ACC112 (cell line): ENCODE data around the gene RCC2.

ENCODE experiments used
- H2AFZ ChIP-seq: fragments of 200-600 bp; sonication (generic); one replicate; pipeline ENCODE4 v1.6.0; 2017; ENCODE audit warnings: antibody characterized with exemption, low read length; ENCODE audit not compliant: unreplicated experiment
- H3K27ac ChIP-seq: fragments of 200-600 bp; sonication (generic); 2 replicates; pipeline ENCODE4 v1.5.1; 2014; ENCODE audit warnings: low read depth, mild to moderate bottlenecking, antibody characterized with exemption, low read length, moderate library complexity
- H3K27me3 ChIP-seq: fragments of 200-600 bp; sonication (generic); 2 replicates; pipeline ENCODE4 v1.6.1; 2014; ENCODE audit warnings: mild to moderate bottlenecking, antibody characterized with exemption, low read length, moderate library complexity, mixed read lengths; ENCODE audit not compliant: insufficient read depth
- H3K36me3 ChIP-seq: fragments of 200-600 bp; sonication (generic); 2 replicates; pipeline ENCODE4 v1.6.1; 2016; ENCODE audit warnings: mild to moderate bottlenecking, antibody characterized with exemption, low read length, moderate library complexity, mixed read lengths; ENCODE audit not compliant: insufficient read depth
- H3K4me1 ChIP-seq: fragments of 200-600 bp; sonication (generic); one replicate; pipeline ENCODE4 v1.6.1; 2016; ENCODE audit warnings: low read length, mixed read lengths; ENCODE audit not compliant: insufficient read depth, unreplicated experiment, control insufficient read depth
- H3K4me3 ChIP-seq: fragments of 200-600 bp; sonication (generic); 2 replicates; pipeline ENCODE4 v1.5.1; 2014; ENCODE audit warnings: mild to moderate bottlenecking, low read depth, low read length
- H3K79me2 ChIP-seq: fragments of 200-600 bp; sonication (generic); one replicate; pipeline ENCODE4 v1.6.0; 2016; ENCODE audit warnings: low read length; ENCODE audit not compliant: control insufficient read depth, unreplicated experiment, insufficient read depth

The RCC2 gene

GRCh38 chr1:17404034-17404684 lies 35.3 kb downstream of the RCC2 start:
- no peaks in the 10 kb centered on the region for H3K36me3 ChIP-seq
- no peak overlapping the region for H3K27ac ChIP-seq
- no peak overlapping the region for H3K4me3 ChIP-seq
- H3K79me2 ChIP-seq = no peaks in the 10 kb centered on the region
- H3K4me1 ChIP-seq = no peaks in the 10 kb centered on the region
- no peak overlapping the region for H2AFZ ChIP-seq
- H3K27me3 ChIP-seq = no peaks in the 10 kb centered on the region

DNA sequence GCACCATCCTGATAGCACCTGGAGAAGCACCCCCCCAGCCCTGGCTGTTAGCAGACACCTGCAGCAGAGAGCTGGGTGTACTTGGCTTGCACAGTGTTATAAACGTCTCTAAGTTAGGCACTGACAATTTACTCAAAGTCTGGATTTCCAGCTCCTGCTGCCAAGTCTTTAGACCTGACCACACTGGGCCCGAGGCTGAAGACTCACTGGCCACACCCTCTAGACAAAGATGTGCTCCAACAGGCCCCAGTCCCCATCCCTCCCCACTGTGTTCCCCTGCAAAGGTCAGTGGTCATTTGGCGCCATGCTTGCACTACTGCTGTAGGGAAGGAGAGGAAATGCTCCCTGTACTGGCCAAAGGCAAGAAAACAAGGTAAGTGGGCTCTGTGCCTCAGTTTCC lies 36.4 kb downstream of the RCC2 start:
- H3K36me3 ChIP-seq = no peaks in the 10 kb centered on the region
- no peaks in the 10 kb centered on the region for H3K79me2 ChIP-seq
- H3K27me3 ChIP-seq = no peaks in the 10 kb centered on the region
- H3K27ac ChIP-seq = no peak overlapping the region
- H2AFZ ChIP-seq = no peak overlapping the region
- no peak overlapping the region for H3K4me3 ChIP-seq
- H3K4me1 ChIP-seq = no peaks in the 10 kb centered on the region

DNA sequence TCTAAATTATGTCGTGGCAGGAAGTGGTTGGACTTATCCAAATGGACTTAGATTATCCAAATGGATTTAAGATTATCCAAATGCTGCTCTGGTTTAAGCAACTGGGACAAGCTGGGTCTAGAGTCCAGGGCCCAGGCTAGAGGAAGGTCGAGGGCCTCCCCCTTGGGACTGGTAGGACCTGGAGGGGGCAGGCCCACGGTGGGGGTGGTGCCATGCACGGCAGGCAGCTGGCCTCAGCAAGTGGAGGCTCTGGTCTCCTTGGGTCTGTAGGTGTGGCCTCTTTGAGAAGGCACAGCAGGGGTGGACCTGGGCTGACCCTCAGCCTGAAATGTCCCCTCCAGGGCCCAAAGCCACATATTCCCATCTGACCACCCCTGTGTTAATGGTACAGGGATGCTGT lies 37.6 kb downstream of the RCC2 start:
- Histone ChIP-seq H3K4me1 (no peaks in the 10 kb centered on the region), H3K36me3 (no peaks in the 10 kb centered on the region), H3K4me3 (no peak overlapping the region), H3K79me2 (no peaks in the 10 kb centered on the region), H3K27me3 (peaks cover under 1% of the 10 kb centered on the region; the same call in 1 of the 2 replicates), H2AFZ (no peak overlapping the region), H3K27ac (no peak overlapping the region)

- Histone ChIP-seq H3K4me3 (no peak overlapping the region), H3K4me1 (no peaks in the 10 kb centered on the region), H3K79me2 (no peaks in the 10 kb centered on the region), H3K27ac (no peak overlapping the region), H3K36me3 (no peaks in the 10 kb centered on the region), H3K27me3 (peaks cover 6% of the 10 kb centered on the region; the same call in 1 of the 2 replicates), H2AFZ (no peak overlapping the region)
These were observed 38.6 kb downstream of the RCC2 start for GRCh38 chr1:17400725-17401341.

DNA sequence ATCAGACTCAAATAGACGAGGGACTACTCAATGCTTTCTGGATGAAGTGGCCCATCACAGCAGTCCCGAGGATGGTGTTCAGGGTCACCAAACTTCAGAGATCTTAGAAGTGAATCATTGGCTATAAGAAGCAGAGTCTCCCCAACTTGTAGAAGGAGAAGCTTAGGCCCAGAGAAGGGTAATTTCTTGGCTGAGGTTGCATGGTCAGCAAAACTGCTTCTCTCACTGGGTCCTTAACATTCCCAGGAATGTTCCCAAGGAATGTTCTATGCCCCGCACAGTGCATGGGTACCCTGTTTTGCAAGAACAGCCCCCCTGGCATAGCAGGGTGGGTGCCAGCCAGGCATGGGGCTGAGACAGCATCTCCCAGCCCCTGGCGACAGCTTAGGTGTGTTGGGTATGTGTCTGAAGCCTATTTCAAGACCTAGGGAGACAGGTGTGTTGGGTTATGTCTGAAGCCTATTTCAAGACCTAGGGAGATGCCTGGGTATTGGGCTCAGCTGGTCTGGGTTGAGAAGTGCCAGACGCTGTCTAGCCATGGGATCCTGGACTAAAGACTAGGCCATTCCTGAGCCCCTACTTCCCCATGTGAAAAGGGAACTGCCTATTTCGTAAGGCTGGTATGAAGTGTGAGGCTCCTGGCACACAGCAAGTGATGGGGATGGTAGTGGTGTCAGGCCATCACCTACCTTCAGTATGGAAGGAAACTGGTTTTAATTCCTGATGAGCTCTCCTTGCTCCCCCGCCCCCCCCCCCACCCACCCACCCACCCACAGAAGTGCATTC lies 41.4 kb downstream of the RCC2 start:
- Histone ChIP-seq H3K79me2 (no peaks in the 10 kb centered on the region), H3K36me3 (no peaks in the 10 kb centered on the region), H3K4me1 (no peaks in the 10 kb centered on the region), H3K4me3 (no peak overlapping the region), H3K27me3 (peaks cover 24% of the 10 kb centered on the region), H2AFZ (no peak overlapping the region), H3K27ac (no peak overlapping the region)

DNA sequence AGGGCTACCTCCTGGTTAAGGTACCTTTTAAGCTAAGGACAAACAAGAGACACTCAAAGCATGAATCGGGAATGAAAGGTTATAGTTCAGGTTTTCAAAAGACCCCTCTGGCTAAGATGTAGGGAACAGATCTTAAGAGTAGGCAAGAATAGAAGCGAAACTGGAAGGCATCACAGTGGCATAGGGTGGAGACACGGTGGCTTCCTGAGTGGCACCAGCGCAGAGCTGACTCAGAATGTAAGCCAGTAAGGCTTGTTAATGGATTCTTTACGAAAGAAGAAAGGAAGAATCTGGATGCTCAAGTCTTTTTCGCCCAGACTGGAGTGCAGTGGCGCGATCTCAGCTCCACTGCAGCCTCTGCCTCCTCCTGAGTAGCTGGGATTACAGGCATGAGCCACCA lies 46.2 kb downstream of the RCC2 start:
- no peak overlapping the region for H2AFZ ChIP-seq
- no peaks in the 10 kb centered on the region for H3K79me2 ChIP-seq
- peaks cover 53% of the 10 kb centered on the region for H3K27me3 ChIP-seq
- H3K4me1 ChIP-seq = no peaks in the 10 kb centered on the region
- H3K36me3 ChIP-seq = no peaks in the 10 kb centered on the region
- no peak overlapping the region for H3K27ac ChIP-seq
- no peak overlapping the region for H3K4me3 ChIP-seq

GRCh38 chr1:17392199-17392740 lies 47.2 kb downstream of the RCC2 start:
- Histone ChIP-seq H3K27me3 (peaks cover 62% of the 10 kb centered on the region), H3K36me3 (no peaks in the 10 kb centered on the region), H3K79me2 (no peaks in the 10 kb centered on the region), H2AFZ (no peak overlapping the region), H3K4me3 (no peak overlapping the region), H3K27ac (no peak overlapping the region), H3K4me1 (no peaks in the 10 kb centered on the region)

DNA sequence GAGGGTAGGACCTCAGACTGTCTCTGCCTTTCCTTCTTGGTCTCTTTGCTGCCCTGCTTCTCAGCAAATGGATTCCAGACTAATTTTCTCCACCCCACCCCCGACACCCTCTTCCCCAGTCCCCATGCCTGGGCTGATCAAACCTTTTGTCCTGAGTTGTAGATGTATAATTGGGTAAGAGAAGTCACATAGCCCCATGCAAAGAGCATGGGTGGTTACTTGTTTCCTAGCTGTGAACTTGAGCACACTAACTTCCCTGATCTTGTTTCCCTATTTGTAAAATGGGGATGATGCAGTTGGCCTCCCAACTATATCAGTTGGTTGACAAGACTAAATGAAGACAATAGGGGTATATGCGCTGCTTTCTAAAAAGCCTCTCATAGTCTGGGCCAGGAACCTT lies 58.3 kb downstream of the RCC2 start:
- no peak overlapping the region for H3K27ac ChIP-seq
- no peak overlapping the region for H3K4me3 ChIP-seq
- peaks cover 82% of the 10 kb centered on the region for H3K27me3 ChIP-seq
- H3K36me3 ChIP-seq = no peaks in the 10 kb centered on the region
- no peaks in the 10 kb centered on the region for H3K79me2 ChIP-seq
- no peaks in the 10 kb centered on the region for H3K4me1 ChIP-seq
- H2AFZ ChIP-seq = no peak overlapping the region

- no peak overlapping the region for H3K27ac ChIP-seq
- no peaks in the 10 kb centered on the region for H3K36me3 ChIP-seq
- no peak overlapping the region for H3K4me3 ChIP-seq
- no peak overlapping the region for H2AFZ ChIP-seq
- H3K79me2 ChIP-seq = no peaks in the 10 kb centered on the region
- H3K4me1 ChIP-seq = no peaks in the 10 kb centered on the region
- peaks cover 59% of the 10 kb centered on the region for H3K27me3 ChIP-seq
These were observed 62.0 kb downstream of the RCC2 start for GRCh38 chr1:17377325-17377953.

GRCh38 chr1:17375651-17376050 lies 63.8 kb downstream of the RCC2 start:
- Histone ChIP-seq H3K4me1 (no peaks in the 10 kb centered on the region), H3K4me3 (no peak overlapping the region), H3K36me3 (no peaks in the 10 kb centered on the region), H3K79me2 (no peaks in the 10 kb centered on the region), H3K27ac (no peak overlapping the region), H2AFZ (no peak overlapping the region), H3K27me3 (peaks cover 45% of the 10 kb centered on the region)
